Activated naive CD8-positive, alpha-beta T cell treated with anti-CD3 and anti-CD28 coated beads, Interleukin-2, amount 10 ng/mL, durations not matched to agents 7 days and 5 days (primary cell): ENCODE results near the gene TUT7. TPM values are rescaled to one million over a fixed set of nuclear protein-coding genes. Genes with fewer than 3 reads are reported as not detected.

ENCODE experiments used
- ATAC-seq: fragments of 150-1000 bp; cut with Tn5 transposase; one replicate; pipeline ENCODE4 v1.10.0; 2021; ENCODE audit warnings: low read depth, moderate library complexity
- POLR2A ChIA-PET: fragments of 350-600 bp; sonication (Branson Sonifier 250); formaldehyde crosslinking; loops from one replicate; lab custom pipeline; 2021; ENCODE audit warnings: antibody characterized with exemption; lab: Charles Lee
- DNase-seq: peaks from one replicate; pipeline ENCODE4 v3.0.0; 2021
- H3K27ac Mint-ChIP-seq: one replicate; pipeline ENCODE4 v1.8.0; 2022; ENCODE audit warnings: mild to moderate bottlenecking, mixed read lengths
- H3K27me3 Mint-ChIP-seq: one replicate; pipeline ENCODE4 v1.8.0; 2022; ENCODE audit warnings: mild to moderate bottlenecking, moderate library complexity, mixed read lengths
- H3K36me3 Mint-ChIP-seq: one replicate; pipeline ENCODE4 v1.8.0; 2021; ENCODE audit warnings: mild to moderate bottlenecking, mixed read lengths
- H3K4me1 Mint-ChIP-seq: one replicate; pipeline ENCODE4 v1.8.0; 2021; ENCODE audit warnings: mixed read lengths
- H3K4me3 Mint-ChIP-seq: one replicate; pipeline ENCODE4 v1.8.0; 2022; ENCODE audit warnings: mild to moderate bottlenecking, moderate library complexity, mixed read lengths
- H3K9me3 Mint-ChIP-seq: one replicate; pipeline ENCODE4 v1.8.0; 2021; ENCODE audit warnings: mixed read lengths
- total RNA-seq, 2 experiments: library from RNA; stranded (reverse); gene quantifications; one replicate each; pipeline ENCODE4 v1.2.3, GENCODE V29; 2021

TUT7 gene
- total RNA-seq, 2 experiments from 2014 or later, result 46.6 to 49.3 TPM

DNA sequence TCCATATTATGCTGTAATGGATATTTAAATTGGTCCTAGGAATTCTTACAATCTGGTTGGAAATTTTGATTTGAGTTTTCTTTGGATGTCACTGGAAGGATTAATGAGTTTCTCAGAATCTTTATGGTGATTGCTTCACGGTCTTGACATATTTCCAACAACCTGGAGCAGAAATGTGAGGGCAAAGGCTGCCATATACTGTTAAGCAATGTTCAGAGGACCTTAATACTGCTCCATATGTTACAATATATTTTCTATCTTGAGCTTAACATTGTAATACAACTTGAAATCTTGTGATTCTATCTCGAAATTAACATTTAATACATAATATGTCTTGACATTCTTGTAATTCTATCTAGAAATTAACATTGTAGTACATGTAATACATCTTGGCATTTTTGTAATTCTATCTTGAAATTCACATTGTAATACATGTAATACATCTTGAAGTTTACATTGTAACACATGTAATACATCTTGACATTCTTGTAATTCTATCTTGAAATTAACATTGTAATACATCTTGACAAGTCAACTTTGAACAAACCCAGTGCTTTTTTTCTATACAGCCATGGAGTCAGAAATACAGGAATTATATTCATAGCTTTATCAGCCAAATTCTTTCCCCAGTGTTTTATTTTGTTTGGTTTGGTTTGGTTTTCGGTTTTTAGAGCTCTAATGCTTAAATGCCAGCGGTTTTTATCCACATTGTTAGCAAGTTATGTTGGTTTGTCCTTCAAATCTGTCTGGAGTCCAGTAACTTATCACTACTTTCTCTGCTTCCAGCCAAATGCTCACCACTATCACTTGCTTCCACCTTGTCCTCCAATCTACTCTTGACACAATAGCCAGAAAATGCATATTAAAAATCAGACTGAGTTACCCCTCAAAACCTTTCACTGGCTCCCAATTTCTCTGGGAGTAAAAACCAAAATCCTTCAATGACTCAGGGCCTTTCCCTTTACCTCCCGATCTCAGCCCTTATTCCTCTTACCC is 3.0 kb upstream of the TUT7 start:
- no peak overlapping the region for H3K4me3 Mint-ChIP-seq
- H3K9me3 Mint-ChIP-seq, result no peaks in the 10 kb centered on the region
- H3K36me3 Mint-ChIP-seq, result peaks cover 10% of the 10 kb centered on the region
- H3K27me3 Mint-ChIP-seq, result peaks cover 16% of the 10 kb centered on the region
- POLR2A ChIA-PET, result no interaction called here
- ATAC-seq (no peak), DNase-seq (no peak)
- H3K4me1 Mint-ChIP-seq, result peaks cover 14% of the 10 kb centered on the region
- no peak overlapping the region for H3K27ac Mint-ChIP-seq

DNA sequence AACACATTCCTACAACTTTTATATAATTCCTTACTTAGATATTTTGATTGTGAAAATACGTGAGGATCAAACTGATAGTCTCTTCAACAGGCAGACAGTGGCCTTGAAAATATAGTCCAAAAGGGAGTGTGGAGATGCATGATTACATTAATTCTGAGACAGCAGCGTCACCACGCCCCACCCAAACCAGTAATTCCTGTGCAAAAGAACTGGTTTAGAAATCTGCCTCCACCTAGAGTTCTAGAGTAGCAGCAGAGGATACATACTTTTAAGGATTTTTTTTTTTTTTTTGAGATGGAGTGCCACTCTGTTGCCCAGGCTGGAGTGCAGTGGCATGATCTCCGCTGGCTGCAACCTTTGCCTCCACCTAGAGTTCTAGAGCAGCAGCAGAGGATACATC is 1.6 kb upstream of the TUT7 start:
- Mint-ChIP-seq H3K27me3 (peaks cover 15% of the 10 kb centered on the region), H3K27ac (no peak overlapping the region), H3K4me1 (peaks cover 20% of the 10 kb centered on the region), H3K4me3 (no peak overlapping the region), H3K36me3 (peaks cover 16% of the 10 kb centered on the region), H3K9me3 (no peaks in the 10 kb centered on the region)
- DNase-seq (no peak), ATAC-seq (no peak)
- POLR2A ChIA-PET, result no interaction called here

- peak overlapping the region; percentile 82 for H3K27ac Mint-ChIP-seq
- POLR2A ChIA-PET, result no interaction called here
- peak overlapping the region; percentile 99 for H3K4me3 Mint-ChIP-seq
- no peaks in the 10 kb centered on the region for H3K9me3 Mint-ChIP-seq
- H3K27me3 Mint-ChIP-seq, result peaks cover 10% of the 10 kb centered on the region
- H3K36me3 Mint-ChIP-seq, result peaks cover 19% of the 10 kb centered on the region
- ATAC-seq, result no peak
- DNase-seq, result no peak
- H3K4me1 Mint-ChIP-seq, result peaks cover 26% of the 10 kb centered on the region
Observed at GRCh38 chr9:86354818-86355309, 654 bp upstream of the TUT7 start.

DNA sequence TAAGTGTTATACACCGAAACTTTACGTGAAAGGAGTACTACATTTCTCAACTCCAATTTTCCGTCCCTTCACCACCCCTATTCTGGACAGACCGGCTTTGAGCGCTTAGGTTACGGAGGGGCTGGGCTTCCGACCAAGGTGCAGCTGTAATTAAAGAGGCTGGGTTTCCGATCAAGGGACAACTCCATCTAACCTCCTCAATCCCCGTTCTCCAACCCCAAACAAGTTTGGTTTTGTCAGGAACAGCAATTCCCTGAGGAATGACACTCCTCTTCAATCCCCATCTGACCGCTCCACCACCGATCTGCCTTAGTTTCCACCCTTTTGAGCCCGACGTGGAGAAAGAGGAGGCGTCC is 577 bp downstream of the TUT7 start:
- POLR2A ChIA-PET, result interaction anchor here (1.8 kb wide), 1 partner anchor 16 kb away, joined by 8 read pairs; no protein-coding TSS in a partner anchor
- peak; percentile 6 for ATAC-seq
- peak overlapping the region; percentile 98 for H3K27ac Mint-ChIP-seq
- DNase-seq, result no peak
- H3K4me1 Mint-ChIP-seq, result peaks cover 32% of the 10 kb centered on the region
- peaks cover 21% of the 10 kb centered on the region for H3K36me3 Mint-ChIP-seq
- no peaks in the 10 kb centered on the region for H3K9me3 Mint-ChIP-seq
- H3K27me3 Mint-ChIP-seq, result peaks cover 9% of the 10 kb centered on the region
- H3K4me3 Mint-ChIP-seq, result peak overlapping the region; percentile 99

DNA sequence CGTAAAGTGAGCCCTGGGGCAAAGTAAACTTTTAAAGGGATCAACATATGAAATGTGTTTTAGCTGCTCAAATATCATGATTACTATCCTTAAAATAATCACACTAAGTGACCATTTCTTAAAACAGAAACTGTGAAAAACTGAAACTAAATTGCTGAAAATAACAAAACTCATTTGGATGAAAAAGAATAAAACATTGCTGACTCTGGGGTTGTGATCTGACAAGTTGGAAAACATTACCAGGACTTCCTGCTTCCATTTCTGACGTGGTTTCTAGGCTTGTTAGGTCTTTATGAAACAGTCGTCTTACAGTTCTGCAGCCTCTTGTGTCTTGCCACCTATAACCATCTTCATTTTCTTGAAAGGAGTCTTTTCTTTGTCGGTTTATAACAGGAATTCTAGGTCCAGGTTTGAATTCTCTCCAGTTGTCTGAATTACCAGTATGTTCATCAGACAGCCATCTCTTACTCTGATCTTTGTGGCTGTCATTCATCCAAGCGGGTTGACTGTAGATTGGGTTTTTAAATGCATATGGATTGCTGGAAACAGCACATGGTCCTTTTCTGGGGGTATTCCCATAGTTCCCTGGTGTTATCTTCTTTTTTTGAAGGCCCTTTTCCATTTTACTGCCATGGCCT is 1.7 kb downstream of the TUT7 start:
- Mint-ChIP-seq H3K9me3 (no peaks in the 10 kb centered on the region), H3K4me1 (peaks cover 41% of the 10 kb centered on the region), H3K36me3 (peaks cover 27% of the 10 kb centered on the region), H3K27ac (peak overlapping the region; percentile 89), H3K4me3 (peak overlapping the region; percentile 99), H3K27me3 (peaks cover 3% of the 10 kb centered on the region)
- ATAC-seq, result no peak
- no peak for DNase-seq
- POLR2A ChIA-PET, result interaction anchor here (1.8 kb wide), 1 partner anchor 15 kb away, joined by 8 read pairs; no protein-coding TSS in a partner anchor

DNA sequence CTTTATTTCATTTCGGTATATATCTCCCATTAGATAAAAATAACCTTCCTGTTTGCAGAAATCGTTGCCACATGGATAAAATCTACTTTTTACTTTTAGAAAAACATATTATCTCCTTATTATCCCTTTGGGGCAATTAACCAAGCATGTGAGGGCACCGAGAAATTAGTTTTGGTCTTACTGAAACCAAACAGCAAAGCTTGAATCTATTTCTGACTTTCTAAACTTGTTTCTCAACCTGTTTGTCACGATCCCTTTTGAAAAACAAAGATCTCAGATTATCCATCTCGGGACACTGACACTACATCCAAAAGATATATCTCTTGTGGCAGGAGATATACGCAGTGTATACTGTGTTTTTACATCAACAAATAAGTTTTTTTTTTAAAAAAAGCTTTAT is 2.3 kb downstream of the TUT7 start:
- Mint-ChIP-seq H3K9me3 (no peaks in the 10 kb centered on the region), H3K36me3 (peaks cover 27% of the 10 kb centered on the region), H3K4me3 (peak overlapping the region; percentile 73), H3K27ac (peak overlapping the region; percentile 58), H3K4me1 (peaks cover 42% of the 10 kb centered on the region), H3K27me3 (peaks cover 3% of the 10 kb centered on the region)
- DNase-seq (no peak), ATAC-seq (no peak)
- POLR2A ChIA-PET, result no interaction called here

DNA sequence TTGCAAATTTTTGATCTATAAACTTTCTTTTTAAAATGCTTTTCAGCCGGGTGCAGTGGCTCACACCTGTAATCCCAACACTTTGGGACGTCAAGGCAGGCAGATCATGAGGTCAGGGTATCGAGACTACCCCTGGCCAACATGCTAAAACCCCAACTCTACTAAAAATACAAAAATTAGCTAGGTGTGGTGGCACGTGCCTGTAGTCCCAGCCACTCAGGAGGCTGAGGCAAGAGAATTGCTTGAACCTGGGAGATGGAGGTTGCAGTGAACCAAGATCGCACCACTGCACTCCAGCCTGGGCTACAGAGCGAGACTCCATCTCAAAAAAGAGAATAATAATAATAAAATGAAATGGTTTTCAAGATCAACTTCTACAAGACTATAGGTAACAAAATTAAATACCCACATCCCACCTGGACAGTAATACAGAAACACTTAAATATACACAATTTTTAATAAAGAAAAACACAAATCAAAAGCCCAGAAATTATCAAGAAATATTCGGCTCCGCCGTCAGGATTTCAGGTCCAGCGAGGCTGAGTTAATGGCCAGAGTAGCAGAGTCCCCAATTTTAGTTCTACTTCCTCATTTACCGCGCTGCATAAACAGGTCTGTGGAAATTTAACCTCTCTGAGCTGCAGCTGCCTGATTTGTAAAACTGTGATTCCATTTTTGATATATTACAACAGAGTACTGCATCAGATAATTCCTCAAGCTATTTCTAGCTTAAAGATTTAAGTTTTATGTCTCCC is 4.0 kb downstream of the TUT7 start:
- DNase-seq (no peak), ATAC-seq (no peak)
- POLR2A ChIA-PET, result interaction anchor here (0.7 to 1.6 kb wide), 3 partner anchors 9 to 409 kb away, joined by 3 to 8 read pairs (median 4); partner anchors contain the start of gene ISCA1
- Mint-ChIP-seq H3K27me3 (no peaks in the 10 kb centered on the region), H3K4me1 (peaks cover 45% of the 10 kb centered on the region), H3K36me3 (peaks cover 33% of the 10 kb centered on the region), H3K9me3 (no peaks in the 10 kb centered on the region), H3K27ac (no peak overlapping the region), H3K4me3 (peak overlapping the region; percentile 56)

- H3K9me3 Mint-ChIP-seq, result no peaks in the 10 kb centered on the region
- DNase-seq, result no peak
- no peaks in the 10 kb centered on the region for H3K27me3 Mint-ChIP-seq
- H3K36me3 Mint-ChIP-seq, result peaks cover 35% of the 10 kb centered on the region
- no peak overlapping the region for H3K27ac Mint-ChIP-seq
- POLR2A ChIA-PET, result interaction anchor here (0.7 kb wide), 2 partner anchors 426 to 1359 kb away, joined by 3 to 4 read pairs; no protein-coding TSS in a partner anchor
- peaks cover 44% of the 10 kb centered on the region for H3K4me1 Mint-ChIP-seq
- no peak overlapping the region for H3K4me3 Mint-ChIP-seq
- no peak for ATAC-seq
Observed at GRCh38 chr9:86349271-86349670, 4.9 kb downstream of the TUT7 start.

- POLR2A ChIA-PET, result no interaction called here
- Mint-ChIP-seq H3K4me3 (peak overlapping the region; percentile 52), H3K27ac (no peak overlapping the region), H3K4me1 (peaks cover 42% of the 10 kb centered on the region), H3K36me3 (peaks cover 30% of the 10 kb centered on the region), H3K9me3 (no peaks in the 10 kb centered on the region), H3K27me3 (no peaks in the 10 kb centered on the region)
- ATAC-seq, result no peak
- no peak for DNase-seq
Observed at GRCh38 chr9:86347991-86348390, 6.2 kb downstream of the TUT7 start.

DNA sequence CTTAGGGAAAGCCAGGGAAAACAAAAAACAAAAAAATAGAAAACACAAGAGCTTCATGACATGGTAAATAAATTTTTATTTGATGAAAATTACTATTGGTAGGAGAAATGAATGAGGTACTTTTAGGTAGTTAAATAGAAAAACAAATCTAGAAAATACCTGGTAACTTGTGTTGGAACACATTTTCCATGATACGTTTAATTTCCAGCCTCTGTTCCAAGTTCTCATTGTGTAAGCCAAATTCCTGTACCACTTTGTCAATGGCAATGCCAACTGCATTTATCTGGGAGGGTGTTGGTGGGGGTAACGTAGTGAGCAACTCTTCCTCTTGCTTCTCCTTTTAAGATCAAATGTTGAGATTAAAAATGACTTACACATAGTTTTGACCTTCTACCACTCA is 9.4 kb downstream of the TUT7 start:
- H3K9me3 Mint-ChIP-seq, result no peaks in the 10 kb centered on the region
- H3K27ac Mint-ChIP-seq, result no peak overlapping the region
- H3K36me3 Mint-ChIP-seq, result peaks cover 29% of the 10 kb centered on the region
- peaks cover 26% of the 10 kb centered on the region for H3K4me1 Mint-ChIP-seq
- DNase-seq (no peak), ATAC-seq (no peak)
- POLR2A ChIA-PET, result no interaction called here
- H3K4me3 Mint-ChIP-seq, result no peak overlapping the region
- no peaks in the 10 kb centered on the region for H3K27me3 Mint-ChIP-seq

DNA sequence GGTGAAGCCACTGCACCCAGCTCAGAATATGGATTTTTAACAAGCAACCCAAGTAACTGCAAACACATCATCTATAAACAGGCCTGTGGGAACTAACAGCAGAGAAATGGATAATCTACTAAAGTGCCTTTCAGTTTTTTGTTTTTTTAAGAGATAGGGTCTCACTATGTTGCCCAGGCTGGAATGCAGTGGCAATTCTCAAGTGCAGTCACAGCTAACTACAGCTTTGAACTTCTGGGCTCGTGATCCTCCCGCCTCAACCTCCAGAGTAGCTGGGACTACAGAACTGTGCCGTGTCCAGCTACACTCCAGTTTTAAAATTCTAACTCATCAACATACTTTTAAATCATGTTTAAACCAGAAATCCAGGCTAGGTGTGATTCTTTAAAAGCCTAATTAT is 11.9 kb downstream of the TUT7 start:
- ATAC-seq (no peak), DNase-seq (no peak)
- POLR2A ChIA-PET, result interaction anchor here (1.5 kb wide), 1 partner anchor 8 kb away, joined by 3 read pairs; no protein-coding TSS in a partner anchor
- Mint-ChIP-seq H3K27me3 (no peaks in the 10 kb centered on the region), H3K27ac (no peak overlapping the region), H3K4me1 (peaks cover 21% of the 10 kb centered on the region), H3K9me3 (no peaks in the 10 kb centered on the region), H3K4me3 (no peak overlapping the region), H3K36me3 (peaks cover 29% of the 10 kb centered on the region)

DNA sequence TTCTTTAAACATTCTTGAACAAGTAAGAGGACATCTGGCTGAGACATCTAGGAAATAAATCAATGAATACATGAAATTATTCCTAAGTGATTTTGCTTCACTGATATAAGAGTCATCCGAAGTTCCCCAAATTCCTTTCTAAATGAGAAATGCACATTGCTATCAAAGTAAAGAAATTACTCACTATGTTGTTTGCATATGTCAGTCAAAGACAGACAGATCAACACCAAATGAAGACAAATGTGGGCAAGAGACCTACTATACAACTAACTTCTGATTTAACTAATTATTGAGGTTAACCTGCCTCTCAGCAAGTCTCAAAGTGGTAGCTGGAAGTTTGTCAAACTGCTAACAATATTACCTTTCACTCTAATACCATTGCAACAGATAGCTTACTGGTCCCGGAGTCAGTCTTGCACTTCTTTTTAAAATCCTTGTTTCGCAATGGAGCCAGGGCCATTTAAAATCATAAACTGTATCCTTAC is 13.2 kb downstream of the TUT7 start:
- peaks cover 22% of the 10 kb centered on the region for H3K4me1 Mint-ChIP-seq
- H3K36me3 Mint-ChIP-seq, result peaks cover 38% of the 10 kb centered on the region
- ATAC-seq (no peak), DNase-seq (no peak)
- no peaks in the 10 kb centered on the region for H3K9me3 Mint-ChIP-seq
- POLR2A ChIA-PET, result interaction anchor here (0.9 to 1.5 kb wide), 2 partner anchors 9 to 59 kb away, joined by 3 to 4 read pairs; partner anchors contain the start of gene ISCA1
- no peak overlapping the region for H3K4me3 Mint-ChIP-seq
- H3K27me3 Mint-ChIP-seq, result no peaks in the 10 kb centered on the region
- no peak overlapping the region for H3K27ac Mint-ChIP-seq
